NCI-H1436 (cell line): ENCODE data around the gene MAP1S.

ENCODE experiments used
- DNase-seq: peaks from one replicate; lab custom pipeline; 2025; lab: John Stamatoyannopoulos, UW

The MAP1S gene, protein sequence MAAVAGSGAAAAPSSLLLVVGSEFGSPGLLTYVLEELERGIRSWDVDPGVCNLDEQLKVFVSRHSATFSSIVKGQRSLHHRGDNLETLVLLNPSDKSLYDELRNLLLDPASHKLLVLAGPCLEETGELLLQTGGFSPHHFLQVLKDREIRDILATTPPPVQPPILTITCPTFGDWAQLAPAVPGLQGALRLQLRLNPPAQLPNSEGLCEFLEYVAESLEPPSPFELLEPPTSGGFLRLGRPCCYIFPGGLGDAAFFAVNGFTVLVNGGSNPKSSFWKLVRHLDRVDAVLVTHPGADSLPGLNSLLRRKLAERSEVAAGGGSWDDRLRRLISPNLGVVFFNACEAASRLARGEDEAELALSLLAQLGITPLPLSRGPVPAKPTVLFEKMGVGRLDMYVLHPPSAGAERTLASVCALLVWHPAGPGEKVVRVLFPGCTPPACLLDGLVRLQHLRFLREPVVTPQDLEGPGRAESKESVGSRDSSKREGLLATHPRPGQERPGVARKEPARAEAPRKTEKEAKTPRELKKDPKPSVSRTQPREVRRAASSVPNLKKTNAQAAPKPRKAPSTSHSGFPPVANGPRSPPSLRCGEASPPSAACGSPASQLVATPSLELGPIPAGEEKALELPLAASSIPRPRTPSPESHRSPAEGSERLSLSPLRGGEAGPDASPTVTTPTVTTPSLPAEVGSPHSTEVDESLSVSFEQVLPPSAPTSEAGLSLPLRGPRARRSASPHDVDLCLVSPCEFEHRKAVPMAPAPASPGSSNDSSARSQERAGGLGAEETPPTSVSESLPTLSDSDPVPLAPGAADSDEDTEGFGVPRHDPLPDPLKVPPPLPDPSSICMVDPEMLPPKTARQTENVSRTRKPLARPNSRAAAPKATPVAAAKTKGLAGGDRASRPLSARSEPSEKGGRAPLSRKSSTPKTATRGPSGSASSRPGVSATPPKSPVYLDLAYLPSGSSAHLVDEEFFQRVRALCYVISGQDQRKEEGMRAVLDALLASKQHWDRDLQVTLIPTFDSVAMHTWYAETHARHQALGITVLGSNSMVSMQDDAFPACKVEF

GRCh38 chr19:17718947-17719711, at the start of gene MAP1S:
Gene MAP1S, plus strand, starts transcription at chr19:17719480. Its CDS starts 23 bp downstream, at chr19:17719503.
- peak; percentile 49 for DNase-seq

- no peak for DNase-seq
Observed at GRCh38 chr19:17671906-17672305, 47.4 kb upstream of the MAP1S start.

GRCh38 chr19:17673937-17674799, 45.1 kb upstream of the MAP1S start:
- no peak for DNase-seq

- no peak for DNase-seq
Observed at GRCh38 chr19:17676295-17676694, 43.0 kb upstream of the MAP1S start.

GRCh38 chr19:17677002-17677401, 42.3 kb upstream of the MAP1S start:
- DNase-seq, result no peak

DNA sequence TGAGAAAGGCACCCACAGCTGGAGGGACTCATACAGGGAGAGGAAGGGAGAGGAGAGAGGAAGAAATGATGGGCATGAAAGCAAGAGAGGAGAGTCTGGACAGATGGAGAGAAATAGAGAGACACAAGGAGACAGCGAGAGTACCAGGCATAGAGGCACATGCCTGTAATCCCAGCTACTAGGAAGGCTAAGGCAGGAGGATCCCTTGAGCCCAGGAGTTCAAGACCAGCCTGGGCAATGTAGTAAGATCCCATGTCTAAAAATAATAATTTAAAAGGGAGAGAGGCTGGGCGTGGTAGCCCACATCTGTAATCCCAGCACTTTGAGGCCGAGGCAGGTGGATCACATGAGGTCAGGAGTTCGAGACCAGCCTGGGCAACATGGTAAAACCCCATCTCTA, 40.4 kb upstream of the MAP1S start:
- DNase-seq, result no peak

- no peak for DNase-seq
Observed at GRCh38 chr19:17679526-17680229, 39.6 kb upstream of the MAP1S start.

DNA sequence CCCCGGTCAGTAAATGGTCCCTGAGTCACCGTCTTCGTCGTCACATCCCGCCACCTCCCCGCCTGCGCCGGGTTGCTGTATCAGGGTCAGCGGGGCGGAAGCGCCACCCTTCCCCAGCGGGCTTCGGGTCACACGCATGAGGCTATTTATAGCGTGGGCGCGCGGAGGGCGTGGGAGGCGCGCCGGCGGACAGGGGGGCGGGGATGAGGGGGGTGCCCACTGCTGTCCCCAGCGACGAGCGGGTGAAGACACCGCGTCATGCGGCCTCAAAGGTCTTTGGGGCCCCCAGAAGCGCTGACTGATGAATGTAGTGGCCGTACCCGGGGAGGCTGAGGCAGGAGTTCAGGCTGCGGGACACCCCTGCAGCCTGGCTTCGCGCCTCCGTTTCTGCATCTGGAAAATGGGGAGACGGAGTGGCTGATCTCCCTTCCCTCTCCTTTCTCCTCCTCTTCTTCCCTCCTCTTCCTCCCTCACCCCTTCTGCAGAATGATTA, 39.0 kb upstream of the MAP1S start:
- no peak for DNase-seq

GRCh38 chr19:17681505-17682125, 37.7 kb upstream of the MAP1S start:
- DNase-seq, result no peak

DNA sequence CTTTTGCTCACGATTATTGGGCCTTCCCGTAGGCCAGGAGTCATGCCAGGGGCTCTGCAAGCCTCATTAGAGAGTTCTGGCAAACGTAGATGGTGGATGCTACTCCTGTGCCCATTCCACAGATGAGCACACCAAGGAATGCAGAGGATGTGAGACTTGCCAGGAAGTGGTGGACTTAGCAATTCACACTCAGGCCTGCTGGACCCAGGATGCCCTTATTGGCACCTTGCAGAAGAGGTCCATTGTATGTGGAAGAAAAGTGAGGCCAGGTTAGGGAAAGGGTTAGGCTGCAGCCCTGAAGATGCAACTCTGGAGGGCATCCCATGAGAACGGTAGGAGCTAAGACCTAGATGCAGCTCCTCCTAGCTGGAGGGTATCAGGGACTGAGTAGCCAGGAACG, 37.0 kb upstream of the MAP1S start:
- no peak for DNase-seq

- no peak for DNase-seq
Observed at GRCh38 chr19:17683078-17683477, 36.2 kb upstream of the MAP1S start.

GRCh38 chr19:17684256-17684655, 35.0 kb upstream of the MAP1S start:
- no peak for DNase-seq

DNA sequence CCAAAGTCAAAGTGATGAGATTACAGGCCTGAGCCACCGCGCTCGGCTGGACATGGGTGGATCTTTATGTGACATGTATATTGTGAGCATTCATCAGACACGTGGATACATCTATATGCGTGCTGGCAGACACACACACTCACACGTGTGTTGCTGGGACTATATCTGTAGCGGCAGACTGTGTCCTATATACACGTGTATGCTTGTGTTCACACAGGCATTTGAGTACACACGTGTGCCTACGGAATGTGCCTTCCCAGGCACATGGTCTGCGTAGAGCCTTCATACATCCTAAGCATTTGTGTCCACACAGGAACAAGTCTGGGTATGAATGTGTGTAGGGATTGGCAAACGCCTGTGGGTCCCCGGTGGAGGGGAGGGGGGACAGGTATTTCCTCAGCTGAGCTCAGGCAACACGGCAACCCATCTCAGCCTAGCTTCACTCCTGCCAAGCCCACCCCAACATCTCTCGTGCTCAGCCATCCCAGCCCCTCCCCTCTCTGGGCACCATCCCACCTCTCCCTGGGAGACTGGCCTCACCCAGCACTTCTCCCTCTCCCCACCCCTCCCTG, 33.7 kb upstream of the MAP1S start:
- DNase-seq, result no peak

GRCh38 chr19:17686023-17686521, 33.2 kb upstream of the MAP1S start:
- DNase-seq, result no peak

DNA sequence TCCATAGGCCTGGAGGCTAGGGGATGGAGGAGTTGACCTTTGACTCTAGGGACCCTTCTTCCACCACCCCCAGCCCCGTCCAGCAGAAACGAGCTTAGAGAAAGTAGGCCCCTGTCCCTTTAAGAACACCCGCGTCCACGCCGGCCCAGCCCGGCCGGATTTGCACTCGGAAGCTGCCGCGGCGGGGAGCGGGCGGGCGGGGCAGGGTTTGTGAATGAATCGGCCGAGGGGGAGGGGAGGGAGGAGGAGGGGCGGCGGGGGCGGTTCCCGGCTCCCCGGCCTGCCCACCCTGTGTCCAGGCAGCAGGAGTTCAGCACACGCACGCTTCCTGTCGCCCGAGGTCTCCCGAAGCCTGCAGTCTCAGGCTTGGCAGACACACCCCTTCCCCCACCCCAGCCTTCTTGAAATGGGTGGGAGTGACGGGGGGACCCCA, 32.7 kb upstream of the MAP1S start:
- DNase-seq, result peak; percentile 21

DNA sequence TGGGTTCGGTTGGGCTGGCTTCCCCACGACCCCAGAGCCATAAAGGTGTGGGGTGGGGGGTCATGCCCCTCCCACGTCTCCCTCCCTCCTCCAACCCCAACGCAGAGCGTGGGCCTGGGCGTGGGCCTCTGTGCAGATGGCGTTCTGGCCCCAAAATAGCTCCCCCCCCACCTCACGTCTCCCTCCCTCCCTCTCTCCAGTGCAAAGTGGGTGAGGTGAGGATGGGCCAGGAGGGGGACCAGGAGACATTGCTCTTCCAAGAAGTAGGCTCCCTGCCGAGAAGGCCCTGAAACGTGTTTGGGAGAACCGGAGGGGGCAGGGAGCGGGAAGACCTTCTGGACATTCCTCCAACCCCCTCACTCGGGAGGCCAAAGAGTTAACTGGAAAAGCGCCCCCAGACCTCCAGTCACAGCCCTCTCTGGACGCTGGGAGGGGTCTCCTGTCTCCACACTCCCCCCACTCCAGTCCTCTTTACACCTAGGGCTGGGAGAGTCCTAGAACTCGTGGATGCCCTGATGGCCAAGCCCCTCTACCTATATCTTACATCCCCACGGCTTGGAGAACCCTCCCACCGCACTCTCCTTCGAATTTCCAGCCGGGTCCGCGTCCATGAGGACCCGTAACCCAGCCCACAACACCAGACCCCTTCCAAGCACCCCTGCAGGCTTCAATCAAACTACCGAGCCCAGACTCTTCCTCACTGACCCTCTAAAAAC, 32.0 kb upstream of the MAP1S start:
- DNase-seq, result no peak

GRCh38 chr19:17687857-17688784, 31.2 kb upstream of the MAP1S start, which contains the start of gene UNC13A:
Gene UNC13A, minus strand, starts transcription at chr19:17688354. Its CDS starts 155 bp downstream, at chr19:17688199.
- DNase-seq, result peak; percentile 42
